Measurements from ENCODE around the gene RPS6KL1.

Gene RPS6KL1

DNA sequence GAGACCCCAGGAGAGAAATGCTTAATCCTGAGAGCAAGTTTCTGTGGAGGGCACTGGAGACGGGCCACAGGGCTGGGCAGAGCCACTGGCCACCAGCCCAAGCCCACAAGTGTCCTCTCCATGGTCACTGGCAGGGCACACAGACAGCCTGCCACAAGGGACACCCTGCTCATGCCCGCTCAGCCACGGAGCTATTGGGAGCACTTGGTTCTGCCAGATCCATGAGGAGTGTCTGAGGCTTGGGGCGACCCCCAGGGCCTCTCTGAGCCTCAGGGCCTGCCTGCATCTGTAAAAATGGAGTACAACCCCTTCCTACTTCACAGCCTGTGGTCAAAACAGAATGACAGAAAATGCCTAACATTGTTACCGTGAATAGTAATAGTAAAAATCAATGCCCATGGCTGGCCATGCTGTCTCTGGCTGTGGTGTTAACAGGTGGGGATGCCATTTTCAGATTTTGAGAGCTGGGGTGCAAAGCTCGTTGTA, 29.2 kb upstream of the RPS6KL1 start:
- ChIA-PET POLR2A (interaction anchor here (1.1 kb wide), 1 partner anchor 15 kb away, joined by 4 read pairs; no protein-coding TSS in a partner anchor), CTCF (interaction anchor here (0.8 to 1.6 kb wide), 2 partner anchors 91 to 137 kb away, joined by 4 to 5 read pairs; no protein-coding TSS in a partner anchor)
- no peak overlapping the region for H3K4me3 ChIP-seq (ENCODE audit: low read depth, low read length)
- peak overlapping the region; percentile 58; the same call in 1 of the 2 replicates for H3K27ac ChIP-seq (ENCODE audit: extremely low read depth, low read depth, low read length)
- peaks cover 24% of the 10 kb centered on the region for H3K4me1 ChIP-seq (ENCODE audit: control insufficient read depth, insufficient read depth, low read length)
- H3K9me3 ChIP-seq (ENCODE audit: control insufficient read depth, insufficient read depth, low read depth, low read length) = no peaks in the 10 kb centered on the region
- peaks cover 0 to 55% of the 10 kb centered on the region in 2 experiments; a peak in 1 of 3 replicates for H3K36me3 ChIP-seq (ENCODE audit: control insufficient read depth in 2 of 2, insufficient read depth in 1 of 2, low read length in 2 of 2)
- no peak for TF ChIP-seq ZNF155 (tag by site-specific recombination; IDR thresholded peaks at IDR 0.05)
- TF ChIP-seq SCRT2 (tag by site-specific recombination; IDR thresholded peaks at IDR 0.05) = 0 out of 2 replicates have a peak, but pooled peaks have one; percentile 24

DNA sequence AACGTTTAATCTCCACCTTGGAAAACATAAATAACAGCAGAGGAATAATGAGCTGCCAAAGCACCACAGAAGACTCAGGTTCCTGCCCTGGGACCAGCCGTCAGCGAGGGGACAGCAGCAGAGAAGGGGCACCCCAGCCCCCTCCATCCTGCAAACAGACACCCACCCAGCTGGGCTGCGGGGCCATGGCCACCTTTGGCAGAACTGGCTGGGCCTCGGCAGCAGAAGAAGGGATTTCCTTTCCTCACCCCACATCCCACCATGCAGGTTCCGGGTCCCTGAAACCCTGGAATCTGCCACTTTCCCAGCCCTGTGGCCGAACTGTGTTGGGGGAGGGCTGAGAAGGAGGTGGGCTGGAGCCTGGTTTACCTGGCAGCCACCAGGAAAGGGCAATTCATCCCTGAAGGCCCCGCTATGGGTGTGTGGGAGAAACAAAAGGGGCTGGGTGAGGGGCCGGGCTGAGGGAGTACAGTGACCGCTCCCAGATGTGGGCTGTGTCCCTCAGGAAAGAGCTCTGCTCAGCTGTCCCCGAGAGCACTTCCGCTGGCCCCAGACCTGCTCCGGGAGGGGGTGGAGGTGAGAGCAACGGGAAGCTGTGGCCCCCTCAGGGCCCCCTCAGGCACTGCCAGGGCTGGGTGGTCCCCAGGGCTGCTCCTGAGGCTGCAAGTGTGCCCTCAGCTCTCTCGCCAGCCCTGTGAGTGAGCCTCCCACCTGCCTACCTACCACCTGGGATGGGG, 28.6 kb upstream of the RPS6KL1 start:
- H3K4me1 ChIP-seq (ENCODE audit: control insufficient read depth, insufficient read depth, low read length) = peaks cover 24% of the 10 kb centered on the region
- TF ChIP-seq KLF7 (tag by site-specific recombination; IDR thresholded peaks at IDR 0.05; ENCODE audit: borderline replicate concordance) (no peak), GLIS1 (tag by site-specific recombination; IDR thresholded peaks at IDR 0.05) (peak; percentile 21; the same call in 1 of the 2 replicates), ZBTB20 (tag by site-specific recombination; IDR thresholded peaks at IDR 0.05) (peak; percentile 97)
- ChIA-PET POLR2A (interaction anchor here (1.1 kb wide), 1 partner anchor 15 kb away, joined by 4 read pairs; no protein-coding TSS in a partner anchor), CTCF (interaction anchor here (0.8 to 1.6 kb wide), 2 partner anchors 91 to 138 kb away, joined by 4 to 5 read pairs; no protein-coding TSS in a partner anchor)
- peak overlapping the region; percentile 58 for H3K27ac ChIP-seq (ENCODE audit: extremely low read depth, low read depth, low read length)
- H3K36me3 ChIP-seq (ENCODE audit: control insufficient read depth in 2 of 2, insufficient read depth in 1 of 2, low read length in 2 of 2) = peaks cover 0 to 61% of the 10 kb centered on the region in 2 experiments; a peak in 1 of 3 replicates
- no peaks in the 10 kb centered on the region for H3K9me3 ChIP-seq (ENCODE audit: control insufficient read depth, insufficient read depth, low read depth, low read length)
- no peak overlapping the region for H3K4me3 ChIP-seq (ENCODE audit: low read depth, low read length)

DNA sequence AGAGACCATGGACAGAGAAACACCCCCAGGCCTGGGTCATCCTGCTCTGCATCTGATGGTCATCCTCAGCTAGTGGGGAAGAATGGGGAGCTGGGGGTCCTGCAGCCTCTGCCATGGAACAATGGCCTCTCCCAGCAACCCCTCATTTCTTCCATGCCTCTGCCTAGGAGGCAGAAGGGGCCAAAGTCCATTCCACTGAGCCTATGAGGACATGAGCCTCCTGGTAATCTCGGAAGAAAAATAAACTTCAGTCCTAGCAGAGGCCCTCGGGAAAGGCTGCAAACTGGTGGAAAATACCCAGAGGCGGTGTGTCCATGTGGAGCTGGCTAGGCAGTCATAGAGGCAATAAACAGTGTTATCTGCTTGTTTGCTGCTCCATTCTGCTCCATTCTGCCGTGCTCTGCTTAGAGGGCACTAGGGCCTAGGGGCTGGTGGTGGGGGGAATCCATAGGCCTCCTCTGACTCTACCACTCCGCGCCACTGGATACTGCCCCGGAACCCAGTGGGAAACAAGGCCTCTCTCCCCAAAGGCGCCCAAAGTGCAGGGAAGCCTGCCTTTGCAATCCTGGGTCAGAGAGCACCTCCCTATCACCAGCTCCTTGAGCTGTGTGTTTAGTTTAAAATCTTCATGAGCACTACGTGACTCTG, 27.9 kb upstream of the RPS6KL1 start:
- ChIA-PET POLR2A (interaction anchor here (1.1 kb wide), 1 partner anchor 16 kb away, joined by 4 read pairs; no protein-coding TSS in a partner anchor), CTCF (no interaction called here)
- peak overlapping the region; percentile 58 for H3K27ac ChIP-seq (ENCODE audit: extremely low read depth, low read depth, low read length)
- no peak overlapping the region for H3K4me3 ChIP-seq (ENCODE audit: low read depth, low read length)
- H3K9me3 ChIP-seq (ENCODE audit: control insufficient read depth, insufficient read depth, low read depth, low read length) = no peaks in the 10 kb centered on the region
- H3K4me1 ChIP-seq (ENCODE audit: control insufficient read depth, insufficient read depth, low read length) = peaks cover 24% of the 10 kb centered on the region
- H3K36me3 ChIP-seq (ENCODE audit: control insufficient read depth in 2 of 2, insufficient read depth in 1 of 2, low read length in 2 of 2) = peaks cover 0 to 68% of the 10 kb centered on the region in 2 experiments; a peak in 1 of 3 replicates
- TF ChIP-seq ZNF423 (tag by site-specific recombination; IDR thresholded peaks at IDR 0.05) (no peak), OSR2 (tag by site-specific recombination; IDR thresholded peaks at IDR 0.05) (no peak), ZNF510 (tag by site-specific recombination; IDR thresholded peaks at IDR 0.05; ENCODE audit: insufficient replicate concordance) (no peak), KLF9 (tag by site-specific recombination; IDR thresholded peaks at IDR 0.05; ENCODE audit: low read depth) (no peak), ZFHX2 (tag by site-specific recombination; conservative IDR thresholded peaks at IDR 0.05) (no peak), KLF1 (tag by site-specific recombination; IDR thresholded peaks at IDR 0.05) (no peak), ZNF133 (tag by site-specific recombination; IDR thresholded peaks at IDR 0.05) (no peak), YY2 (tag by site-specific recombination; IDR thresholded peaks at IDR 0.05) (no peak), ZNF184 (tag by site-specific recombination; IDR thresholded peaks at IDR 0.05) (no peak), ZNF843 (tag by site-specific recombination; IDR thresholded peaks at IDR 0.05) (no peak), ZNF701 (tag by site-specific recombination; IDR thresholded peaks at IDR 0.05) (no peak), ZBTB21 (tag by site-specific recombination; IDR thresholded peaks at IDR 0.05) (no peak)
- TF ChIP-seq, protein P1, sequence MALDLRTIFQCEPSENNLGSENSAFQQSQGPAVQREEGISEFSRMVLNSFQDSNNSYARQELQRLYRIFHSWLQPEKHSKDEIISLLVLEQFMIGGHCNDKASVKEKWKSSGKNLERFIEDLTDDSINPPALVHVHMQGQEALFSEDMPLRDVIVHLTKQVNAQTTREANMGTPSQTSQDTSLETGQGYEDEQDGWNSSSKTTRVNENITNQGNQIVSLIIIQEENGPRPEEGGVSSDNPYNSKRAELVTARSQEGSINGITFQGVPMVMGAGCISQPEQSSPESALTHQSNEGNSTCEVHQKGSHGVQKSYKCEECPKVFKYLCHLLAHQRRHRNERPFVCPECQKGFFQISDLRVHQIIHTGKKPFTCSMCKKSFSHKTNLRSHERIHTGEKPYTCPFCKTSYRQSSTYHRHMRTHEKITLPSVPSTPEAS (tag by site-specific recombination; IDR thresholded peaks at IDR 0.05) = no peak
- TF ChIP-seq, protein P2, sequence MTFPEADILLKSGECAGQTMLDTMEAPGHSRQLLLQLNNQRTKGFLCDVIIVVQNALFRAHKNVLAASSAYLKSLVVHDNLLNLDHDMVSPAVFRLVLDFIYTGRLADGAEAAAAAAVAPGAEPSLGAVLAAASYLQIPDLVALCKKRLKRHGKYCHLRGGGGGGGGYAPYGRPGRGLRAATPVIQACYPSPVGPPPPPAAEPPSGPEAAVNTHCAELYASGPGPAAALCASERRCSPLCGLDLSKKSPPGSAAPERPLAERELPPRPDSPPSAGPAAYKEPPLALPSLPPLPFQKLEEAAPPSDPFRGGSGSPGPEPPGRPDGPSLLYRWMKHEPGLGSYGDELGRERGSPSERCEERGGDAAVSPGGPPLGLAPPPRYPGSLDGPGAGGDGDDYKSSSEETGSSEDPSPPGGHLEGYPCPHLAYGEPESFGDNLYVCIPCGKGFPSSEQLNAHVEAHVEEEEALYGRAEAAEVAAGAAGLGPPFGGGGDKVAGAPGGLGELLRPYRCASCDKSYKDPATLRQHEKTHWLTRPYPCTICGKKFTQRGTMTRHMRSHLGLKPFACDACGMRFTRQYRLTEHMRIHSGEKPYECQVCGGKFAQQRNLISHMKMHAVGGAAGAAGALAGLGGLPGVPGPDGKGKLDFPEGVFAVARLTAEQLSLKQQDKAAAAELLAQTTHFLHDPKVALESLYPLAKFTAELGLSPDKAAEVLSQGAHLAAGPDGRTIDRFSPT (tag by site-specific recombination; IDR thresholded peaks at IDR 0.05) = no peak
- TF ChIP-seq, protein P3, sequence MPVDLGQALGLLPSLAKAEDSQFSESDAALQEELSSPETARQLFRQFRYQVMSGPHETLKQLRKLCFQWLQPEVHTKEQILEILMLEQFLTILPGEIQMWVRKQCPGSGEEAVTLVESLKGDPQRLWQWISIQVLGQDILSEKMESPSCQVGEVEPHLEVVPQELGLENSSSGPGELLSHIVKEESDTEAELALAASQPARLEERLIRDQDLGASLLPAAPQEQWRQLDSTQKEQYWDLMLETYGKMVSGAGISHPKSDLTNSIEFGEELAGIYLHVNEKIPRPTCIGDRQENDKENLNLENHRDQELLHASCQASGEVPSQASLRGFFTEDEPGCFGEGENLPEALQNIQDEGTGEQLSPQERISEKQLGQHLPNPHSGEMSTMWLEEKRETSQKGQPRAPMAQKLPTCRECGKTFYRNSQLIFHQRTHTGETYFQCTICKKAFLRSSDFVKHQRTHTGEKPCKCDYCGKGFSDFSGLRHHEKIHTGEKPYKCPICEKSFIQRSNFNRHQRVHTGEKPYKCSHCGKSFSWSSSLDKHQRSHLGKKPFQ (tag by site-specific recombination; IDR thresholded peaks at IDR 0.05) = 0 out of 2 replicates have a peak, but pooled peaks have one; percentile 20
- TF ChIP-seq, protein P4, sequence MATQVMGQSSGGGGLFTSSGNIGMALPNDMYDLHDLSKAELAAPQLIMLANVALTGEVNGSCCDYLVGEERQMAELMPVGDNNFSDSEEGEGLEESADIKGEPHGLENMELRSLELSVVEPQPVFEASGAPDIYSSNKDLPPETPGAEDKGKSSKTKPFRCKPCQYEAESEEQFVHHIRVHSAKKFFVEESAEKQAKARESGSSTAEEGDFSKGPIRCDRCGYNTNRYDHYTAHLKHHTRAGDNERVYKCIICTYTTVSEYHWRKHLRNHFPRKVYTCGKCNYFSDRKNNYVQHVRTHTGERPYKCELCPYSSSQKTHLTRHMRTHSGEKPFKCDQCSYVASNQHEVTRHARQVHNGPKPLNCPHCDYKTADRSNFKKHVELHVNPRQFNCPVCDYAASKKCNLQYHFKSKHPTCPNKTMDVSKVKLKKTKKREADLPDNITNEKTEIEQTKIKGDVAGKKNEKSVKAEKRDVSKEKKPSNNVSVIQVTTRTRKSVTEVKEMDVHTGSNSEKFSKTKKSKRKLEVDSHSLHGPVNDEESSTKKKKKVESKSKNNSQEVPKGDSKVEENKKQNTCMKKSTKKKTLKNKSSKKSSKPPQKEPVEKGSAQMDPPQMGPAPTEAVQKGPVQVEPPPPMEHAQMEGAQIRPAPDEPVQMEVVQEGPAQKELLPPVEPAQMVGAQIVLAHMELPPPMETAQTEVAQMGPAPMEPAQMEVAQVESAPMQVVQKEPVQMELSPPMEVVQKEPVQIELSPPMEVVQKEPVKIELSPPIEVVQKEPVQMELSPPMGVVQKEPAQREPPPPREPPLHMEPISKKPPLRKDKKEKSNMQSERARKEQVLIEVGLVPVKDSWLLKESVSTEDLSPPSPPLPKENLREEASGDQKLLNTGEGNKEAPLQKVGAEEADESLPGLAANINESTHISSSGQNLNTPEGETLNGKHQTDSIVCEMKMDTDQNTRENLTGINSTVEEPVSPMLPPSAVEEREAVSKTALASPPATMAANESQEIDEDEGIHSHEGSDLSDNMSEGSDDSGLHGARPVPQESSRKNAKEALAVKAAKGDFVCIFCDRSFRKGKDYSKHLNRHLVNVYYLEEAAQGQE (tag by site-specific recombination; IDR thresholded peaks at IDR 0.05) = peak; percentile 74
